Panc1 (cell line): ENCODE measurements around the gene KRTAP4-6.

ENCODE experiments used
- CTCF ChIP-seq: fragments of 450-650 bp; IDR thresholded peaks from 2 replicates; pipeline ENCODE4 v1.5.1; 2017; ENCODE audit warnings: mild to moderate bottlenecking
- SIN3A ChIP-seq: IDR thresholded peaks from 2 replicates; pipeline ENCODE4 v1.6.1; 2012; ENCODE audit warnings: low read depth, mild to moderate bottlenecking, low read length, moderate library complexity, borderline replicate concordance; ENCODE audit not compliant: insufficient read depth
- TCF7L2 ChIP-seq: IDR thresholded peaks from 2 replicates; pipeline ENCODE4 v1.6.1; 2011; ENCODE audit warnings: mild to moderate bottlenecking, low read depth, low read length, inconsistent platforms

DNA sequence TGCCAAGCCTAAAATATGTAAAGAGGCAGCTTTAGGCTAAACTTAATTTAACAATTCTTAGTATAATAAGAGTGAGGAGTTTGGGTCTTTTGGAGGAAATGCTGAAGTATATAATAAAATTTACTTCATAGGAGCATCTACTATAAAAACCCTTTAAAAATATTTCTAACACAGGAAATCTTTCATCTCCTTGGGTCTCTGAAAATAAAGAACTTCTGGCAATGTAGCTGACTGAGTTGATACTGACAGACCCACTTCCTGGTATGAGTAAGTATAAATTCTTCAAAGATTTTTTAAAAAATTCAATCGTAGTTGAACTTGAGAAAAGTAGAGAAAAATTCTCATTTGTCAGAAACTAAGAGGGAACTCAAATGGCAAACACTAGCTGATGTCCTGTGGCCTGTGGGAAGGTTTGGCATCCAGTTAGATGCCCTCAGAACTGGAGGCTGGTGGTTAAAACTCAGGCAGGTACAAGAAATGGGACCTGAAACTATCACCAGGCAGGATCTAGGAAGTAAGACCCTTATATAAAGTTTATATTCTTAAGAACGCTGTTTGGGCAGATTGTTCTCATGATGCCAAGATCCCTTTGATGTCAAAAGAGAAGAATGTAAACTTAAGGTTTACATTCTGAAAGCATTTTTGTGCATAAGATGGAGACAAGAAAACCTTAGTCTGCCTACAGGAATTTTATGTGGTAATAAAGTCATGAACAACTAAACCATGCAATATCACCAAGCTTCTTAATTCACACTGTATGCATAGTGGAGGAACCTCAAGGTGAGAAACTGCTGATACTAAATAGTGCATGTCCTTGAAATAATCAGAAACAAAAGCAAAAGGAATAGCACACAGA is 6.2 kb downstream of the KRTAP4-6 start:
- TF ChIP-seq SIN3A: no peak
- TF ChIP-seq CTCF: no peak
- no peak for TF ChIP-seq TCF7L2
